ENCODE measurements around the gene TMEM229B.

Gene TMEM229B

GRCh38 chr14:67502867-67503266 lies 14.3 kb upstream of the TMEM229B start:
- Histone ChIP-seq H3K4me1 (ENCODE audit: insufficient read depth, low read length) (no peaks in the 10 kb centered on the region), H4K20me1 (ENCODE audit: insufficient read depth, low read length) (no peaks in the 10 kb centered on the region), H3K27ac (ENCODE audit: low read length) (no peak overlapping the region), H3K4me3 (ENCODE audit: low read depth in 1 of 2, low read length in 2 of 2) (no peak overlapping the region), H3K79me2 (ENCODE audit: insufficient read depth, low read length) (no peaks in the 10 kb centered on the region), H3K4me2 (ENCODE audit: insufficient read depth, low read length) (no peak overlapping the region), H2AFZ (ENCODE audit: low read depth, low read length) (no peak overlapping the region), H3K9ac (ENCODE audit: low read depth, low read length) (no peak overlapping the region), H3K27me3 (ENCODE audit: insufficient read depth, low read length, poor library complexity) (peaks cover 6% of the 10 kb centered on the region), H3K36me3 (ENCODE audit: insufficient read depth, low read length) (no peaks in the 10 kb centered on the region), H3K9me3 (ENCODE audit: insufficient read depth, low read length, severe bottlenecking) (no peaks in the 10 kb centered on the region)
- no peak for TF ChIP-seq EZH2 (IDR thresholded peaks at IDR 0.05; ENCODE audit: borderline replicate concordance, low read depth, low read length, severe bottlenecking)
- no peak for TF ChIP-seq CTCF (IDR thresholded peaks at IDR 0.05; ENCODE audit: borderline replicate concordance, extremely low read depth, low read length, poor library complexity, severe bottlenecking)
- no peak for DNase-seq
- ATAC-seq (ENCODE audit: insufficient read depth, low read depth): no peak

- ATAC-seq (ENCODE audit: insufficient read depth, low read depth): no peak
- DNase-seq: no peak
- Histone ChIP-seq H3K4me1 (ENCODE audit: insufficient read depth, low read length) (no peaks in the 10 kb centered on the region), H3K27me3 (ENCODE audit: insufficient read depth, low read length, poor library complexity) (peaks cover 6% of the 10 kb centered on the region), H4K20me1 (ENCODE audit: insufficient read depth, low read length) (no peaks in the 10 kb centered on the region), H3K27ac (ENCODE audit: low read length) (no peak overlapping the region), H3K9me3 (ENCODE audit: insufficient read depth, low read length, severe bottlenecking) (no peaks in the 10 kb centered on the region), H3K36me3 (ENCODE audit: insufficient read depth, low read length) (no peaks in the 10 kb centered on the region), H3K79me2 (ENCODE audit: insufficient read depth, low read length) (no peaks in the 10 kb centered on the region), H3K9ac (ENCODE audit: low read depth, low read length) (no peak overlapping the region), H3K4me3 (ENCODE audit: low read depth in 1 of 2, low read length in 2 of 2) (no peak overlapping the region), H3K4me2 (ENCODE audit: insufficient read depth, low read length) (no peak overlapping the region), H2AFZ (ENCODE audit: low read depth, low read length) (no peak overlapping the region; the same call in 1 of the 2 replicates)
- TF ChIP-seq CTCF (IDR thresholded peaks at IDR 0.05; ENCODE audit: borderline replicate concordance, extremely low read depth, low read length, poor library complexity, severe bottlenecking) (no peak), EZH2 (IDR thresholded peaks at IDR 0.05; ENCODE audit: borderline replicate concordance, low read depth, low read length, severe bottlenecking) (no peak)
Measured at GRCh38 chr14:67501670-67502069, 13.1 kb upstream of the TMEM229B start.

- Histone ChIP-seq H3K9ac (ENCODE audit: low read depth, low read length) (no peak overlapping the region), H3K36me3 (ENCODE audit: insufficient read depth, low read length) (no peaks in the 10 kb centered on the region), H4K20me1 (ENCODE audit: insufficient read depth, low read length) (no peaks in the 10 kb centered on the region), H3K27me3 (ENCODE audit: insufficient read depth, low read length, poor library complexity) (peaks cover 6% of the 10 kb centered on the region), H3K4me2 (ENCODE audit: insufficient read depth, low read length) (no peak overlapping the region), H3K27ac (ENCODE audit: low read length) (no peak overlapping the region), H3K79me2 (ENCODE audit: insufficient read depth, low read length) (no peaks in the 10 kb centered on the region), H2AFZ (ENCODE audit: low read depth, low read length) (no peak overlapping the region), H3K4me1 (ENCODE audit: insufficient read depth, low read length) (no peaks in the 10 kb centered on the region), H3K4me3 (ENCODE audit: low read depth in 1 of 2, low read length in 2 of 2) (no peak overlapping the region), H3K9me3 (ENCODE audit: insufficient read depth, low read length, severe bottlenecking) (no peaks in the 10 kb centered on the region)
- TF ChIP-seq EZH2 (IDR thresholded peaks at IDR 0.05; ENCODE audit: borderline replicate concordance, low read depth, low read length, severe bottlenecking): no peak
- TF ChIP-seq CTCF (IDR thresholded peaks at IDR 0.05; ENCODE audit: borderline replicate concordance, extremely low read depth, low read length, poor library complexity, severe bottlenecking): no peak
- no peak for DNase-seq
- no peak for ATAC-seq (ENCODE audit: insufficient read depth, low read depth)
Measured at GRCh38 chr14:67500981-67501380, 12.5 kb upstream of the TMEM229B start.

- no peaks in the 10 kb centered on the region for H3K36me3 ChIP-seq (ENCODE audit: insufficient read depth, low read length)
- H2AFZ ChIP-seq (ENCODE audit: low read depth, low read length): no peak overlapping the region
- peak; percentile 33; the same call in 1 of the 3 replicates for ATAC-seq (ENCODE audit: insufficient read depth, low read depth)
Measured at GRCh38 chr14:67497716-67498115, 9.2 kb upstream of the TMEM229B start.

More at GRCh38 chr14:67497716-67498115, 9.2 kb upstream of the TMEM229B start:
- Histone ChIP-seq H3K27me3 (ENCODE audit: insufficient read depth, low read length, poor library complexity) (peaks cover under 1% of the 10 kb centered on the region), H4K20me1 (ENCODE audit: insufficient read depth, low read length) (no peaks in the 10 kb centered on the region), H3K27ac (ENCODE audit: low read length) (no peak overlapping the region), H3K9me3 (ENCODE audit: insufficient read depth, low read length, severe bottlenecking) (peaks cover 17% of the 10 kb centered on the region), H3K4me1 (ENCODE audit: insufficient read depth, low read length) (no peaks in the 10 kb centered on the region), H3K79me2 (ENCODE audit: insufficient read depth, low read length) (no peaks in the 10 kb centered on the region), H3K4me3 (ENCODE audit: low read depth in 1 of 2, low read length in 2 of 2) (no peak overlapping the region), H3K9ac (ENCODE audit: low read depth, low read length) (no peak overlapping the region), H3K4me2 (ENCODE audit: insufficient read depth, low read length) (no peak overlapping the region)
- no peak for DNase-seq
- TF ChIP-seq EZH2 (IDR thresholded peaks at IDR 0.05; ENCODE audit: borderline replicate concordance, low read depth, low read length, severe bottlenecking): no peak
- TF ChIP-seq CTCF (IDR thresholded peaks at IDR 0.05; ENCODE audit: borderline replicate concordance, extremely low read depth, low read length, poor library complexity, severe bottlenecking): no peak

All from DND-41 (cell line).